Esophagus squamous epithelium (tissue), 5 donors: ENCODE results near the gene GRK1. TPM values are rescaled to one million over a fixed set of nuclear protein-coding genes. Genes with fewer than 3 reads are reported as not detected.

Source experiments
- DNase-seq: peaks from one replicate; lab custom pipeline; 2025; lab: John Stamatoyannopoulos, UW
- H3K27ac ChIP-seq, 4 donors: fragments of 200-600 bp; sonication (generic); one replicate each; pipeline ENCODE4 v1.5.1; 2016 to 2019; ENCODE audit warnings: mild to moderate bottlenecking in 1 of 4
- H3K27me3 ChIP-seq, 4 donors: fragments of 200-600 bp; sonication (generic); 1 replicate in 3 of 4; 2 replicates in 1 of 4; pipeline versions ENCODE4 v1.5.1 to v1.6.0; 2017 to 2021; ENCODE audit warnings: antibody characterized with exemption in 1 of 4
- H3K36me3 ChIP-seq, 3 donors: fragments of 200-600 bp; sonication (generic); one replicate each; pipeline ENCODE4 v1.5.1; 2016 to 2019
- H3K4me1 ChIP-seq, 3 donors: fragments of 200-600 bp; sonication (generic); one replicate each; pipeline ENCODE4 v1.5.1; 2017 to 2019
- H3K4me3 ChIP-seq, 4 donors: fragments of 200-600 bp; sonication (generic); 1 replicate in 3 of 4; 2 replicates in 1 of 4; pipeline ENCODE4 v1.5.1; 2016 to 2019; ENCODE audit warnings: mild to moderate bottlenecking in 2 of 4, moderate library complexity in 1 of 4
- H3K9me3 ChIP-seq, 3 donors: fragments of 200-600 bp; sonication (generic); one replicate each; pipeline ENCODE4 v1.5.1; 2016 to 2019
- POLR2A ChIP-seq, 4 donors: fragments of 450-650 bp; IDR thresholded peaks; one replicate each; pipeline ENCODE4 v1.6.1; 2017; ENCODE audit warnings: antibody characterized with exemption in 4 of 4, mild to moderate bottlenecking in 4 of 4, moderate library complexity in 3 of 4
- WGBS, 2 donors: methylation state at CpG; one replicate each; pipeline ENCODE4 v1.1.5; 2018; 5-methylcytosine and 5-hydroxymethylcytosine counted together
- intact Hi-C: fragments of 100-400 bp; cut with DNase I; formaldehyde crosslinking; loops from one replicate; pipeline ENCODE4 v1.15.0; 2022
- total RNA-seq, 4 donors: library from RNA; depleted of rRNA; stranded (reverse); fragments of >200 nt; gene quantifications; one replicate each; pipeline ENCODE4 v1.1.0, GENCODE V29; 2016
- TF ChIP-seq, protein P1 (sequence below), 6 experiments: fragments of 450-650 bp in 4 of 6; fragments of 200-600 bp in 2 of 6; sonication (generic) in 2 of 6; IDR thresholded peaks; one replicate each; pipeline ENCODE4 v1.5.1; 2016 to 2019; ENCODE audit warnings: antibody characterized with exemption in 6 of 6, mild to moderate bottlenecking in 4 of 6, moderate library complexity in 4 of 6
- donor health status: DM: yes; HTN: yes; CAD: no.

Gene GRK1
- total RNA-seq, 4 donors from 2014 or later = not detected

- Histone ChIP-seq H3K36me3 (no peaks in the 10 kb centered on the region), H3K27ac (no peak overlapping the region), H3K4me3 (no peak overlapping the region), H3K9me3 (no peaks in the 10 kb centered on the region), H3K27me3 (peaks cover 0 to 30% (median 2%) of the 10 kb centered on the region in 4 donors), H3K4me1 (peaks cover 6 to 24% (median 7%) of the 10 kb centered on the region in 3 donors)
- DNase-seq = no peak
- no peak for TF ChIP-seq POLR2A (IDR thresholded peaks at IDR 0.05)
- TF ChIP-seq, protein P1, sequence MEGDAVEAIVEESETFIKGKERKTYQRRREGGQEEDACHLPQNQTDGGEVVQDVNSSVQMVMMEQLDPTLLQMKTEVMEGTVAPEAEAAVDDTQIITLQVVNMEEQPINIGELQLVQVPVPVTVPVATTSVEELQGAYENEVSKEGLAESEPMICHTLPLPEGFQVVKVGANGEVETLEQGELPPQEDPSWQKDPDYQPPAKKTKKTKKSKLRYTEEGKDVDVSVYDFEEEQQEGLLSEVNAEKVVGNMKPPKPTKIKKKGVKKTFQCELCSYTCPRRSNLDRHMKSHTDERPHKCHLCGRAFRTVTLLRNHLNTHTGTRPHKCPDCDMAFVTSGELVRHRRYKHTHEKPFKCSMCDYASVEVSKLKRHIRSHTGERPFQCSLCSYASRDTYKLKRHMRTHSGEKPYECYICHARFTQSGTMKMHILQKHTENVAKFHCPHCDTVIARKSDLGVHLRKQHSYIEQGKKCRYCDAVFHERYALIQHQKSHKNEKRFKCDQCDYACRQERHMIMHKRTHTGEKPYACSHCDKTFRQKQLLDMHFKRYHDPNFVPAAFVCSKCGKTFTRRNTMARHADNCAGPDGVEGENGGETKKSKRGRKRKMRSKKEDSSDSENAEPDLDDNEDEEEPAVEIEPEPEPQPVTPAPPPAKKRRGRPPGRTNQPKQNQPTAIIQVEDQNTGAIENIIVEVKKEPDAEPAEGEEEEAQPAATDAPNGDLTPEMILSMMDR (IDR thresholded peaks at IDR 0.05) = no peak
- intact Hi-C loops = no loop called here
- WGBS, 2 donors = 87 to 90% methylated on average over 2 to 4 of the region's 16 CpGs
These were observed 61.6 kb downstream of the GRK1 start for GRCh38 chr13:113728571-113729054.

- Histone ChIP-seq H3K36me3 (no peaks in the 10 kb centered on the region), H3K27me3 (peaks cover 0 to 30% (median 2%) of the 10 kb centered on the region in 4 donors), H3K4me1 (peaks cover 6 to 22% (median 7%) of the 10 kb centered on the region in 3 donors), H3K4me3 (no peak overlapping the region), H3K9me3 (no peaks in the 10 kb centered on the region), H3K27ac (no peak overlapping the region)
- TF ChIP-seq POLR2A (IDR thresholded peaks at IDR 0.05) = no peak
- TF ChIP-seq, protein P1 (IDR thresholded peaks at IDR 0.05) = no peak
- intact Hi-C loops = no loop called here
- WGBS, 2 donors = 21 to 35% methylated on average over 8 to 18 of the region's 34 CpGs
- no peak for DNase-seq
These were observed 62.4 kb downstream of the GRK1 start for GRCh38 chr13:113729187-113730019.

GRCh38 chr13:113730258-113730691 lies 63.3 kb downstream of the GRK1 start:
- Histone ChIP-seq H3K36me3 (no peaks in the 10 kb centered on the region), H3K4me1 (peaks cover 0 to 14% (median 0%) of the 10 kb centered on the region in 3 donors), H3K27ac (no peak overlapping the region), H3K9me3 (no peaks in the 10 kb centered on the region), H3K27me3 (peaks cover 0 to 30% (median 2%) of the 10 kb centered on the region in 4 donors), H3K4me3 (no peak overlapping the region)
- no peak for DNase-seq
- TF ChIP-seq, protein P1 (IDR thresholded peaks at IDR 0.05) = no peak
- no peak for TF ChIP-seq POLR2A (IDR thresholded peaks at IDR 0.05)
- intact Hi-C loops = no loop called here
- WGBS, 2 donors = no CpG with 5 or more reads among the region's 21 CpGs

GRCh38 chr13:113730831-113731191 lies 63.8 kb downstream of the GRK1 start:
- no peak for DNase-seq
- no peak overlapping the region for H3K4me3 ChIP-seq
- no peaks in the 10 kb centered on the region for H3K9me3 ChIP-seq
- WGBS, 2 donors = 100% methylated on average over 1 of the region's 4 CpGs; no CpG with 5 or more reads in 1 of the 2 donors
- H3K27ac ChIP-seq = no peak overlapping the region
- TF ChIP-seq, protein P1 (IDR thresholded peaks at IDR 0.05) = peak in 1 of 6 experiments; percentile 8
- TF ChIP-seq POLR2A (IDR thresholded peaks at IDR 0.05) = no peak
- intact Hi-C loops = no loop called here
- H3K36me3 ChIP-seq = no peaks in the 10 kb centered on the region
- H3K4me1 ChIP-seq = peaks cover 0 to 14% (median 0%) of the 10 kb centered on the region in 3 donors
- H3K27me3 ChIP-seq = peaks cover 0 to 32% (median 2%) of the 10 kb centered on the region in 4 donors
